CD1c-positive myeloid dendritic cell (primary cell): ENCODE results near the gene RNF150.
"Not testable (repeated sequence)": the region's sequence is repeated elsewhere in the genome, so short reads cannot be mapped to it uniquely, and the experiment has no call there.

Experiments used
- DNase-seq: peaks from one replicate; pipeline ENCODE4 v3.0.0-alpha.2; 2016; ENCODE audit errors: extremely low spot score

RNF150 gene

GRCh38 chr4:140820520-140820919 lies 312.7 kb downstream of the RNF150 start:
- DNase-seq: not testable (repeated sequence)

- DNase-seq: no peak
Observed at GRCh38 chr4:140819610-140820009, 313.7 kb downstream of the RNF150 start.

GRCh38 chr4:140818433-140818832 lies 314.8 kb downstream of the RNF150 start:
- DNase-seq: no peak

GRCh38 chr4:140816806-140817510 lies 316.3 kb downstream of the RNF150 start:
- DNase-seq: no peak

- DNase-seq: no peak
Observed at GRCh38 chr4:140813804-140814203, 319.5 kb downstream of the RNF150 start.

- no peak for DNase-seq
Observed at GRCh38 chr4:140812916-140813315, 320.4 kb downstream of the RNF150 start.

- no peak for DNase-seq
Observed at GRCh38 chr4:140811429-140811828, 321.8 kb downstream of the RNF150 start.

GRCh38 chr4:140810591-140811169 lies 322.6 kb downstream of the RNF150 start:
- DNase-seq: not testable (repeated sequence)
